ENCODE data around the gene GALNT18. TPM values are rescaled to one million over a fixed set of nuclear protein-coding genes. Genes with fewer than 3 reads are reported as not detected.

GALNT18 gene
- total and polyA plus RNA-seq, 4 donors: 2.1 to 11.0 (median 3.8) TPM

GRCh38 chr11:11583801-11584529 is 37.8 kb downstream of the GALNT18 start:
- Histone ChIP-seq H3K4me1 (ENCODE audit: control insufficient read depth in 4 of 4, insufficient read depth in 4 of 4, low read length in 3 of 4) (peaks cover 3 to 26% (median 19%) of the 10 kb centered on the region in 4 donors), H3K4me3 (ENCODE audit: low read depth in 1 of 3, low read length in 3 of 3) (no peak overlapping the region), H3K9me3 (ENCODE audit: control insufficient read depth in 4 of 4, low read length in 3 of 4) (no peaks in the 10 kb centered on the region), H3K27ac (ENCODE audit: low read depth in 1 of 2, low read length in 2 of 2) (no peak overlapping the region), H3K9ac (ENCODE audit: low read depth in 1 of 2, low read length in 2 of 2) (no peak overlapping the region), H3K36me3 (ENCODE audit: control insufficient read depth in 4 of 4, insufficient read depth in 3 of 4, low read depth in 1 of 4, low read length in 3 of 4) (no peaks in the 10 kb centered on the region), H3K27me3 (ENCODE audit: control insufficient read depth in 4 of 4, insufficient read depth in 4 of 4, low read length in 3 of 4) (no peaks in the 10 kb centered on the region)
- WGBS: 82% methylated on average over 9 of the region's 9 CpGs
- DNase-seq (ENCODE audit: low spot score): no peak
- TF ChIP-seq HNF4G (IDR thresholded peaks at IDR 0.05) (no peak), RAD21 (IDR thresholded peaks at IDR 0.05) (no peak), EGR1 (IDR thresholded peaks at IDR 0.05; ENCODE audit: low read depth in 2 of 2) (no peak), CTCF (IDR thresholded peaks at IDR 0.05; ENCODE audit: low read depth, low read length, missing input control) (no peak), FOXA1 (IDR thresholded peaks at IDR 0.05) (no peak), REST (IDR thresholded peaks at IDR 0.05) (no peak), HNF4A (conservative IDR thresholded peaks at IDR 0.05) (no peak), NR2F2 (IDR thresholded peaks at IDR 0.05) (no peak), RXRA (IDR thresholded peaks at IDR 0.05) (no peak), MAX (IDR thresholded peaks at IDR 0.05) (no peak), TAF1 (conservative IDR thresholded peaks at IDR 0.05) (no peak), ATF3 (IDR thresholded peaks at IDR 0.05) (no peak)

GRCh38 chr11:11582011-11582701 is 39.6 kb downstream of the GALNT18 start:
- Histone ChIP-seq H3K27ac (ENCODE audit: low read depth in 1 of 2, low read length in 2 of 2) (no peak overlapping the region), H3K9me3 (ENCODE audit: control insufficient read depth in 4 of 4, low read length in 3 of 4) (no peaks in the 10 kb centered on the region), H3K4me3 (ENCODE audit: low read depth in 1 of 3, low read length in 3 of 3) (no peak overlapping the region), H3K9ac (ENCODE audit: low read depth in 1 of 2, low read length in 2 of 2) (no peak overlapping the region), H3K36me3 (ENCODE audit: control insufficient read depth in 4 of 4, insufficient read depth in 3 of 4, low read depth in 1 of 4, low read length in 3 of 4) (no peaks in the 10 kb centered on the region), H3K4me1 (ENCODE audit: control insufficient read depth in 4 of 4, insufficient read depth in 4 of 4, low read length in 3 of 4) (peaks cover 3 to 31% (median 22%) of the 10 kb centered on the region in 4 donors), H3K27me3 (ENCODE audit: control insufficient read depth in 4 of 4, insufficient read depth in 4 of 4, low read length in 3 of 4) (no peaks in the 10 kb centered on the region)
- WGBS: 83% methylated on average over 5 of the region's 5 CpGs
- DNase-seq (ENCODE audit: low spot score): peak; percentile 26
- no peak for TF ChIP-seq NR2F2 (IDR thresholded peaks at IDR 0.05)
- TF ChIP-seq HNF4G (IDR thresholded peaks at IDR 0.05): no peak
- TF ChIP-seq REST (IDR thresholded peaks at IDR 0.05): no peak
- no peak for TF ChIP-seq RXRA (IDR thresholded peaks at IDR 0.05)
- TF ChIP-seq JUND (IDR thresholded peaks at IDR 0.05): no peak
- TF ChIP-seq GABPA (IDR thresholded peaks at IDR 0.05 in 1 of 2, conservative IDR thresholded peaks at IDR 0.05 in 1 of 2): no peak
- TF ChIP-seq RAD21 (IDR thresholded peaks at IDR 0.05): peak in 1 of 2 donors; percentile 46
- no peak for TF ChIP-seq ATF3 (IDR thresholded peaks at IDR 0.05)
- no peak for TF ChIP-seq FOXA2 (IDR thresholded peaks at IDR 0.05)

Data from liver (tissue), 9 donors.